WTC11 (cell line): ENCODE measurements around the gene TLR5. TPM values are rescaled to one million over a fixed set of nuclear protein-coding genes. Genes with fewer than 3 reads are reported as not detected.

Experiments used
- total RNA-seq: library from RNA; stranded (reverse); gene quantifications from 3 replicates; pipeline ENCODE4 v1.2.3, GENCODE V29; 2021

TLR5 gene
- total RNA-seq, 1 experiment from 2014 or later: 0.46 TPM

Other genes starting within 250 kb of the TLR5 start
- gene SUSD4, start 220.9 kb upstream of the TLR5 start, total RNA-seq: 1.8 to 2.6 TPM (median 2.6 TPM) in 3 replicates